HepG2 (cell line): ENCODE data around the gene ROM1. TPM values are rescaled to one million over a fixed set of nuclear protein-coding genes. Genes with fewer than 3 reads are reported as not detected.
"Not testable (repeated sequence)": the region's sequence is repeated elsewhere in the genome, so short reads cannot be mapped to it uniquely, and the experiment has no call there.

ENCODE experiments used
- ATAC-seq: fragments of 200-7000 bp; cut with Tn5 transposase; 3 replicates; pipeline ENCODE4 v1.9.1; 2020; ENCODE audit warnings: mild to moderate bottlenecking, moderate library complexity
- BruUV-seq: library from RNA; stranded (reverse); fragments of 400-500 nt; replicated peaks from 2 replicates; lab custom pipeline; 2021; lab: Mats Ljungman, UMichigan
- CTCF ChIA-PET: fragments of 300-600 bp; formaldehyde crosslinking; extraction: SDS; loops from one replicate; lab custom pipeline; 2021; ENCODE audit warnings: low total read pairs, inconsistent platforms, low intra/inter-chr PET ratio; lab: Yijun Ruan, JAX
- POLR2A ChIA-PET: fragments of 350-600 bp; sonication (Branson Sonifier 250); formaldehyde crosslinking; loops from one replicate; lab custom pipeline; 2020; ENCODE audit warnings: antibody characterized with exemption, inconsistent platforms; lab: Yijun Ruan, JAX
- DNase-seq: peaks from one replicate; pipeline ENCODE4 v3.0.0-alpha.2; 2015; ENCODE audit warnings: low spot score
- FAIRE-seq: peaks from 3 replicates; lab custom pipeline; 2011; peaks lifted over from hg19 to GRCh38; lab: Jason Lieb, UNC
- H2AFZ ChIP-seq: one replicate; pipeline ENCODE4 v1.6.1; 2011; ENCODE audit warnings: low read length, inconsistent platforms
- H3K27ac ChIP-seq: fragments of 300-600 bp; 3 replicates; pipeline ENCODE4 v1.8.0; 2011; ENCODE audit warnings: mixed run types, mild to moderate bottlenecking, mixed read lengths, low read length, inconsistent platforms; ENCODE audit not compliant: insufficient read depth; ENCODE audit errors: extremely low read length
- H3K27me3 ChIP-seq, 2 experiments: fragments of 200-600 bp in 1 of 2; 2 replicates in 1 of 2; 3 replicates in 1 of 2; pipeline versions ENCODE4 v1.6.0 to v1.8.0; 2011; ENCODE audit warnings: low read length in 2 of 2, mild to moderate bottlenecking in 2 of 2, moderate library complexity in 2 of 2, inconsistent platforms in 1 of 2; ENCODE audit not compliant: insufficient read depth in 2 of 2, control insufficient read depth in 1 of 2
- H3K36me3 ChIP-seq, 2 experiments: fragments of 200-600 bp in 1 of 2; replicated peaks in 1 of 2; 2 replicates in 1 of 2; 3 replicates in 1 of 2; pipeline versions ENCODE4 v1.5.1 to v1.8.0; 2011; ENCODE audit warnings: low read length in 2 of 2, inconsistent platforms in 1 of 2; ENCODE audit not compliant: insufficient read depth in 2 of 2, control insufficient read depth in 1 of 2
- H3K4me1 ChIP-seq: 2 replicates; pipeline ENCODE4 v1.5.1; 2012; ENCODE audit warnings: low read length, inconsistent platforms; ENCODE audit not compliant: insufficient read depth
- H3K4me2 ChIP-seq: 2 replicates; pipeline ENCODE4 v1.6.0; 2011; ENCODE audit warnings: low read depth, low read length, inconsistent platforms
- H3K4me3 ChIP-seq, 3 experiments: fragments of 200-600 bp in 1 of 3; sonication (generic), shearing (Covaris generic) in 1 of 3; replicated peaks in 1 of 3; 2 replicates each; pipeline ENCODE4 v1.5.1; 2011 to 2016; ENCODE audit warnings: low read length in 3 of 3, inconsistent platforms in 2 of 3, low read depth in 2 of 3, mild to moderate bottlenecking in 2 of 3, control low read depth in 1 of 3, mixed read lengths in 1 of 3; ENCODE audit not compliant: insufficient read depth in 1 of 3
- H3K79me2 ChIP-seq: one replicate; pipeline ENCODE4 v1.6.1; 2011; ENCODE audit warnings: low read length, inconsistent platforms; ENCODE audit not compliant: insufficient read depth
- H3K9ac ChIP-seq: 2 replicates; pipeline ENCODE4 v1.6.0; 2011; ENCODE audit warnings: mild to moderate bottlenecking, low read depth, low read length, inconsistent platforms; ENCODE audit not compliant: insufficient read depth
- H3K9me3 ChIP-seq: 2 replicates; pipeline ENCODE4 v1.5.1; 2012; ENCODE audit warnings: mild to moderate bottlenecking, low read length
- H4K20me1 ChIP-seq: 2 replicates; pipeline ENCODE4 v1.6.0; 2011; ENCODE audit warnings: inconsistent platforms, mild to moderate bottlenecking, low read length, moderate library complexity; ENCODE audit not compliant: insufficient read depth
- POLR2A ChIP-seq, 2 experiments: IDR thresholded peaks; 2 replicates each; pipeline ENCODE4 v1.6.1; 2011; ENCODE audit warnings: low read depth in 2 of 2, low read length in 2 of 2, mild to moderate bottlenecking in 1 of 2, moderate library complexity in 1 of 2; ENCODE audit not compliant: insufficient read depth in 1 of 2
- RBFOX2 ChIP-seq: fragments of 200-400 bp; formaldehyde crosslinking; IDR thresholded peaks from 2 replicates; pipeline ENCODE4 v1.6.1; 2017; ENCODE audit warnings: low read depth, mild to moderate bottlenecking, low read length
- TEAD2 ChIP-seq: sonication (generic); formaldehyde crosslinking; IDR thresholded peaks from 2 replicates; pipeline ENCODE4 v1.9.0; 2021; ENCODE audit warnings: missing genetic modification reagents
- WGBS: methylation state at CpG from one replicate; pipeline ENCODE4 v1.1.6; 2017; ENCODE audit warnings: low lambda C conversion rate; 5-methylcytosine and 5-hydroxymethylcytosine counted together
- in situ Hi-C: cut with HindIII; loops from 2 replicates; pipeline ENCODE4 v1.10.0; 2017; ENCODE audit warnings: low pct_unique_long_range_greater_than_20kb; ENCODE audit not compliant: extremely low pct_ligation_motif_present
- intact Hi-C: fragments of 100-400 bp; cut with micrococcal nuclease; formaldehyde crosslinking; loops from one replicate; pipeline ENCODE4 v1.10.0; 2022; ENCODE audit not compliant: unreplicated experiment
- polyA plus RNA-seq, 8 experiments: library from polyadenylated mRNA; depleted of rRNA in 3 of 8; stranded (reverse) in 7 of 8; unstranded in 1 of 8; fragments of >200 nt; fragmentation: Illumina TruSeq in 4 of 8; extraction: Trizol in 4 of 8; gene quantifications; 2 replicates each; pipeline versions ENCODE4 v1.2.1 to v1.2.3, GENCODE V29; 2011 to 2016; ENCODE audit warnings: low read depth in 4 of 8, missing spikeins in 1 of 8, mixed read lengths in 1 of 8; ENCODE audit not compliant: insufficient read depth in 1 of 8
- total RNA-seq, 5 experiments: library from RNA; depleted of rRNA; stranded (reverse); fragments of >200 nt; fragmentation: Illumina TruSeq; extraction: Trizol; gene quantifications; 2 replicates each; pipeline ENCODE4 v1.2.3, GENCODE V29; 2016; ENCODE audit warnings: low read depth in 1 of 5

The ROM1 gene
- total and polyA plus RNA-seq, 2 of the 13 experiments (the other 11 are each of a cell fraction or from before 2014, with no cell fraction given): 1.2 to 2.4 TPM

- H3K27ac ChIP-seq, ATAC-seq, BruUV-seq, CTCF ChIA-PET, H4K20me1 ChIP-seq, FAIRE-seq, H2AFZ ChIP-seq, H3K4me3 ChIP-seq: not testable (repeated sequence)
- Histone ChIP-seq H3K36me3 (peaks cover 19 to 54% of the 10 kb centered on the region in 2 experiments), H3K4me2 (peak overlapping the region; percentile 85; the same call in 1 of the 2 replicates), H3K4me1 (peaks cover 78% of the 10 kb centered on the region), H3K9ac (0 out of 2 replicates have a peak overlapping the region, but pooled peaks have one; percentile 92)
- POLR2A ChIA-PET: interaction anchor here (0.5 to 2.2 kb wide), 2 partner anchors 13 to 20 kb away, joined by 3 to 8 read pairs; partner anchors contain the start of gene TUT1
- 0 out of 4 replicates have a peak, but pooled peaks of 1 of the 2 experiments have one; percentile 33 for TF ChIP-seq POLR2A (IDR thresholded peaks at IDR 0.05; ENCODE audit: insufficient read depth in 1 of 2, low read depth in 2 of 2, low read length in 2 of 2)
- TF ChIP-seq, all 625 proteins: peak for 1; not testable (repeated sequence) for 624
- intact Hi-C loops, H3K9me3 ChIP-seq, H3K27me3 ChIP-seq, DNase-seq, in situ Hi-C loops: not testable (repeated sequence)
- 89% methylated on average over 5 of the region's 5 CpGs for WGBS
- H3K79me2 ChIP-seq: peaks cover 70% of the 10 kb centered on the region
These were observed 41.6 kb upstream of the ROM1 start for GRCh38 chr11:62571493-62571892.

GRCh38 chr11:62572431-62572830, 40.6 kb upstream of the ROM1 start:
- Histone ChIP-seq H3K27me3 (no peaks in the 10 kb centered on the region; a peak in 1 of 5 replicates), H3K36me3 (peaks cover 15 to 54% of the 10 kb centered on the region in 2 experiments), H3K79me2 (peaks cover 65% of the 10 kb centered on the region), H3K4me3 (peak overlapping the region; percentile 80 to 96 (median 95)), H3K4me2 (peak overlapping the region; percentile 85), H3K9ac (peak overlapping the region; percentile 92), H4K20me1 (peaks cover 8% of the 10 kb centered on the region; the same call in 1 of the 2 replicates), H3K9me3 (no peaks in the 10 kb centered on the region), H3K27ac (peak overlapping the region; percentile 77), H2AFZ (no peak overlapping the region), H3K4me1 (peaks cover 75% of the 10 kb centered on the region)
- TF ChIP-seq RBFOX2 (0 out of 2 replicates have a peak, but pooled peaks have one; percentile 34), TEAD2 (CRISPR knock-in tag) (no peak)
- CTCF ChIA-PET: no interaction called here
- no peak for DNase-seq
- intact Hi-C loops: no loop called here
- in situ Hi-C loops: no loop called here
- BruUV-seq: no TSS peak
- WGBS: 65% methylated on average over 12 of the region's 12 CpGs
- FAIRE-seq: no peak
- POLR2A ChIA-PET: interaction anchor here (0.6 to 5.0 kb wide), 7 partner anchors 12 to 258 kb away, joined by 3 to 160 read pairs (median 13); partner anchors contain the start of genes AHNAK, C11orf98, CSKMT and TUT1
- no peak for ATAC-seq
